ENCODE results near the gene MAD1L1. TPM values are rescaled to one million over a fixed set of nuclear protein-coding genes. Genes with fewer than 3 reads are reported as not detected.

MAD1L1 gene
- total and polyA plus RNA-seq, 5 donors from 2014 or later = 225 to 380 (median 300) TPM

- Mint-ChIP-seq H3K9me3 (peaks cover 0 to 10% (median 4%) of the 10 kb centered on the region in 7 donors), H3K4me3 (no peak overlapping the region), H3K27me3 (no peaks in the 10 kb centered on the region), H3K36me3 (peaks cover 14% of the 10 kb centered on the region), H3K4me1 (peaks cover 7 to 52% (median 32%) of the 10 kb centered on the region in 4 donors), H3K27ac (peak overlapping the region in 1 of 3 donors; percentile 26)
- DNase-seq (no peak), ATAC-seq (ENCODE audit: low read depth in 2 of 2) (no peak)
- Histone ChIP-seq H3K4me3 (ENCODE audit: low read depth, low read length) (no peak overlapping the region), H3K27ac (ENCODE audit: insufficient read depth, low read length, poor library complexity, severe bottlenecking) (no peak overlapping the region), H3K4me1 (ENCODE audit: control insufficient read depth, insufficient read depth, low read length, poor library complexity, severe bottlenecking) (peaks cover 24% of the 10 kb centered on the region), H3K27me3 (ENCODE audit: control insufficient read depth, insufficient read depth, low read length) (no peaks in the 10 kb centered on the region), H3K9me3 (ENCODE audit: control insufficient read depth in 2 of 2, low read length in 2 of 2) (peaks cover 4 to 6% of the 10 kb centered on the region in 2 experiments), H3K36me3 (ENCODE audit: control insufficient read depth, insufficient read depth, low read length) (no peaks in the 10 kb centered on the region)
Observed at GRCh38 chr7:2033586-2034135, 199.1 kb downstream of the MAD1L1 start.

- ATAC-seq (ENCODE audit: low read depth in 2 of 2) = no peak
- H3K4me1 Mint-ChIP-seq = peaks cover 7 to 45% (median 26%) of the 10 kb centered on the region in 4 donors
- peaks cover 18% of the 10 kb centered on the region for H3K36me3 Mint-ChIP-seq
- H3K27ac ChIP-seq (ENCODE audit: insufficient read depth, low read length, poor library complexity, severe bottlenecking) = no peak overlapping the region
- H3K27me3 Mint-ChIP-seq = no peaks in the 10 kb centered on the region
- no peak for DNase-seq
- H3K4me3 ChIP-seq (ENCODE audit: low read depth, low read length) = no peak overlapping the region
- H3K4me3 Mint-ChIP-seq = no peak overlapping the region
- peak overlapping the region in 2 of 3 donors; percentile 26 to 47 for H3K27ac Mint-ChIP-seq
- H3K36me3 ChIP-seq (ENCODE audit: control insufficient read depth, insufficient read depth, low read length) = no peaks in the 10 kb centered on the region
- H3K27me3 ChIP-seq (ENCODE audit: control insufficient read depth, insufficient read depth, low read length) = no peaks in the 10 kb centered on the region
- H3K9me3 ChIP-seq (ENCODE audit: control insufficient read depth in 2 of 2, low read length in 2 of 2) = peaks cover 4 to 10% of the 10 kb centered on the region in 2 experiments
- peaks cover 0 to 11% (median 4%) of the 10 kb centered on the region in 7 donors for H3K9me3 Mint-ChIP-seq
- H3K4me1 ChIP-seq (ENCODE audit: control insufficient read depth, insufficient read depth, low read length, poor library complexity, severe bottlenecking) = peaks cover 20% of the 10 kb centered on the region
Observed at GRCh38 chr7:2032876-2033407, 199.8 kb downstream of the MAD1L1 start.

- Mint-ChIP-seq H3K9me3 (peaks cover 0 to 17% (median 6%) of the 10 kb centered on the region in 7 donors), H3K27ac (peak overlapping the region in 2 of 3 donors; percentile 31 to 68), H3K4me1 (peaks cover 7 to 38% (median 20%) of the 10 kb centered on the region in 4 donors), H3K27me3 (no peaks in the 10 kb centered on the region), H3K4me3 (no peak overlapping the region), H3K36me3 (peaks cover 23% of the 10 kb centered on the region)
- Histone ChIP-seq H3K4me3 (ENCODE audit: low read depth, low read length) (no peak overlapping the region), H3K4me1 (ENCODE audit: control insufficient read depth, insufficient read depth, low read length, poor library complexity, severe bottlenecking) (peaks cover 14% of the 10 kb centered on the region), H3K9me3 (ENCODE audit: control insufficient read depth in 2 of 2, low read length in 2 of 2) (peaks cover 7 to 10% of the 10 kb centered on the region in 2 experiments), H3K27me3 (ENCODE audit: control insufficient read depth, insufficient read depth, low read length) (no peaks in the 10 kb centered on the region), H3K27ac (ENCODE audit: insufficient read depth, low read length, poor library complexity, severe bottlenecking) (no peak overlapping the region), H3K36me3 (ENCODE audit: control insufficient read depth, insufficient read depth, low read length) (no peaks in the 10 kb centered on the region)
- DNase-seq (no peak), ATAC-seq (ENCODE audit: low read depth in 2 of 2) (no peak)
Observed at GRCh38 chr7:2032030-2032875, 200.5 kb downstream of the MAD1L1 start.

- Histone ChIP-seq H3K36me3 (ENCODE audit: control insufficient read depth, insufficient read depth, low read length) (no peaks in the 10 kb centered on the region), H3K27me3 (ENCODE audit: control insufficient read depth, insufficient read depth, low read length) (no peaks in the 10 kb centered on the region), H3K4me3 (ENCODE audit: low read depth, low read length) (no peak overlapping the region), H3K9me3 (ENCODE audit: control insufficient read depth in 2 of 2, low read length in 2 of 2) (peaks cover 8 to 10% of the 10 kb centered on the region in 2 experiments), H3K4me1 (ENCODE audit: control insufficient read depth, insufficient read depth, low read length, poor library complexity, severe bottlenecking) (peaks cover 14% of the 10 kb centered on the region), H3K27ac (ENCODE audit: insufficient read depth, low read length, poor library complexity, severe bottlenecking) (no peak overlapping the region)
- Mint-ChIP-seq H3K9me3 (peaks cover 0 to 23% (median 6%) of the 10 kb centered on the region in 7 donors), H3K27ac (peak overlapping the region; percentile 68 to 79 (median 79)), H3K4me1 (peaks cover 11 to 32% (median 18%) of the 10 kb centered on the region in 4 donors), H3K27me3 (no peaks in the 10 kb centered on the region), H3K4me3 (peak overlapping the region in 1 of 4 donors; percentile 38), H3K36me3 (peaks cover 25% of the 10 kb centered on the region)
- DNase-seq (no peak), ATAC-seq (ENCODE audit: low read depth in 2 of 2) (no peak)
Observed at GRCh38 chr7:2031451-2031845, 201.3 kb downstream of the MAD1L1 start.

- Histone ChIP-seq H3K27ac (ENCODE audit: insufficient read depth, low read length, poor library complexity, severe bottlenecking) (no peak overlapping the region), H3K4me3 (ENCODE audit: low read depth, low read length) (no peak overlapping the region), H3K36me3 (ENCODE audit: control insufficient read depth, insufficient read depth, low read length) (no peaks in the 10 kb centered on the region), H3K27me3 (ENCODE audit: control insufficient read depth, insufficient read depth, low read length) (no peaks in the 10 kb centered on the region), H3K9me3 (ENCODE audit: control insufficient read depth in 2 of 2, low read length in 2 of 2) (peaks cover 8 to 10% of the 10 kb centered on the region in 2 experiments), H3K4me1 (ENCODE audit: control insufficient read depth, insufficient read depth, low read length, poor library complexity, severe bottlenecking) (peaks cover 14% of the 10 kb centered on the region)
- Mint-ChIP-seq H3K9me3 (peaks cover 0 to 29% (median 10%) of the 10 kb centered on the region in 7 donors), H3K36me3 (peaks cover 30% of the 10 kb centered on the region), H3K27ac (peak overlapping the region in 2 of 3 donors; percentile 59 to 68), H3K4me1 (peaks cover 11 to 32% (median 18%) of the 10 kb centered on the region in 4 donors), H3K27me3 (no peaks in the 10 kb centered on the region), H3K4me3 (peak overlapping the region in 2 of 4 donors; percentile 36 to 73)
- DNase-seq (peak in 2 of 3 donors; percentile 30 to 65), ATAC-seq (ENCODE audit: low read depth in 2 of 2) (peak in 1 of 2 donors; percentile 53)
Observed at GRCh38 chr7:2030475-2031450, 202.0 kb downstream of the MAD1L1 start.

GRCh38 chr7:2029936-2030335 lies 202.8 kb downstream of the MAD1L1 start:
- H3K4me3 ChIP-seq (ENCODE audit: low read depth, low read length) = no peak overlapping the region
- H3K4me1 Mint-ChIP-seq = peaks cover 11 to 32% (median 18%) of the 10 kb centered on the region in 4 donors
- peaks cover 0 to 35% (median 10%) of the 10 kb centered on the region in 7 donors for H3K9me3 Mint-ChIP-seq
- H3K27me3 ChIP-seq (ENCODE audit: control insufficient read depth, insufficient read depth, low read length) = no peaks in the 10 kb centered on the region
- peaks cover 16 to 17% of the 10 kb centered on the region in 2 experiments for H3K9me3 ChIP-seq (ENCODE audit: control insufficient read depth in 2 of 2, low read length in 2 of 2)
- no peaks in the 10 kb centered on the region for H3K36me3 ChIP-seq (ENCODE audit: control insufficient read depth, insufficient read depth, low read length)
- ATAC-seq (ENCODE audit: low read depth in 2 of 2) (no peak), DNase-seq (no peak)
- peaks cover 30% of the 10 kb centered on the region for H3K36me3 Mint-ChIP-seq
- no peak overlapping the region for H3K27ac ChIP-seq (ENCODE audit: insufficient read depth, low read length, poor library complexity, severe bottlenecking)
- no peak overlapping the region for H3K4me3 Mint-ChIP-seq
- H3K4me1 ChIP-seq (ENCODE audit: control insufficient read depth, insufficient read depth, low read length, poor library complexity, severe bottlenecking) = peaks cover 14% of the 10 kb centered on the region
- H3K27ac Mint-ChIP-seq = peak overlapping the region in 1 of 3 donors; percentile 69
- no peaks in the 10 kb centered on the region for H3K27me3 Mint-ChIP-seq
